ENCODE data around the gene MBOAT1. TPM values are rescaled to one million over a fixed set of nuclear protein-coding genes. Genes with fewer than 3 reads are reported as not detected.

MBOAT1 gene
- total and polyA plus RNA-seq, 2 of the 13 experiments (the other 11 are each of a cell fraction or from before 2014, with no cell fraction given) = not detected

DNA sequence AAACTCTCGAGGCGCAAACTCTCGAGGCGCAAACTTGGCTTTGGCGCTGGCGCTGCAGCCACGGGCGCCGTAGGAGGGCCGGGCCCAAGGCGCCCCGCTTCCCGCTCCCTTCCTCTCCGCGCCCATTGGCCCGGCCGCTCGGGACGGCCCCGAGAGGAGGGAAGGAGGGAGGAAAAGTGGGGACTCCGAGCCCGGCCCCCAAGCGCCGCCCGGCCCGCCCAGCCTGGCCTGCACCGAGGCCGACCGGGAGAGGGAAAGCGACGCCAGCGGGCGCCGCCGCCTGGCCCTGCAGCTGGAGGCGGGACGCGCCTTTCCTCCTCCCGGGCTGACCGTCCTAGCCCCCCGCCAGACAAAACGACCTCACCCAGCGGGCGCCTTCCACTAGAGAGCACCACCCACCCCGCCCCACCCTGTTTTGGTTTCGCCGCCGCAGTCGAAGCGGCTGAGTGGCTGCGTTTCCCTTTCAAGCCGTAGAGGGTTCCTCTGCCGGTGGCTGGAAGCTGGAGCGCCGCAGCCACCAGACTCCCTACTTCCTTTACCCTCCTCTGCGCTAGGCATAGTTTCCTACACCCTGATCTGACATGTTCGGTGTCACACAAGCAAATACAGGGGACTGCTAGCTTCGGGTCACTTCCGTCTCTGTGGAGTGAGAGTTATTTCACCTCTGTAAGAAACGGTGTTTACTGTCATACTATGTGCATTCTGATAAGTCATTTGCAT is at the start of gene MBOAT1 (continued):
- TF ChIP-seq HIC2 (CRISPR knock-in tag; IDR thresholded peaks at IDR 0.05; ENCODE audit: low read depth) (no peak), ELF4 (CRISPR knock-in tag; IDR thresholded peaks at IDR 0.05; ENCODE audit: borderline replicate concordance) (no peak), PAWR (CRISPR knock-in tag; IDR thresholded peaks at IDR 0.05; ENCODE audit: borderline replicate concordance) (no peak), NFKB2 (CRISPR knock-in tag; IDR thresholded peaks at IDR 0.05; ENCODE audit: borderline replicate concordance) (peak; percentile 63; the same call in 1 of the 2 replicates), ZSCAN21 (CRISPR knock-in tag; IDR thresholded peaks at IDR 0.05; ENCODE audit: borderline replicate concordance) (peak; percentile 65; the same call in 1 of the 2 replicates), ZNF788 (CRISPR knock-in tag; IDR thresholded peaks at IDR 0.05; ENCODE audit: borderline replicate concordance) (0 out of 2 replicates have a peak, but pooled peaks have one; percentile 21), TMF1 (CRISPR knock-in tag; IDR thresholded peaks at IDR 0.05; ENCODE audit: low read depth) (peak; percentile 25; the same call in 1 of the 2 replicates), ZNF432 (CRISPR knock-in tag; IDR thresholded peaks at IDR 0.05; ENCODE audit: borderline replicate concordance) (no peak), ZBTB8A (CRISPR knock-in tag; IDR thresholded peaks at IDR 0.05; ENCODE audit: borderline replicate concordance, low read depth) (no peak), ZNF777 (CRISPR knock-in tag; IDR thresholded peaks at IDR 0.05) (peak; percentile 64), ZNF512 (CRISPR knock-in tag; IDR thresholded peaks at IDR 0.05) (no peak), ZNF644 (CRISPR knock-in tag; IDR thresholded peaks at IDR 0.05; ENCODE audit: low read depth) (no peak), MTA3 (CRISPR knock-in tag; IDR thresholded peaks at IDR 0.05) (no peak), ZNF749 (CRISPR knock-in tag; IDR thresholded peaks at IDR 0.05; ENCODE audit: borderline replicate concordance) (no peak), FOXM1 (CRISPR knock-in tag; IDR thresholded peaks at IDR 0.05) (0 out of 2 replicates have a peak, but pooled peaks have one; percentile 60), ZNF570 (CRISPR knock-in tag; IDR thresholded peaks at IDR 0.05; ENCODE audit: borderline replicate concordance) (no peak), SPEN (CRISPR knock-in tag; IDR thresholded peaks at IDR 0.05; ENCODE audit: low read depth) (0 out of 2 replicates have a peak, but pooled peaks have one; percentile 29), ZNF883 (CRISPR knock-in tag; IDR thresholded peaks at IDR 0.05; ENCODE audit: not compliant biosample characterization) (peak; percentile 86), SNAI1 (CRISPR knock-in tag; IDR thresholded peaks at IDR 0.05; ENCODE audit: borderline replicate concordance) (no peak)
- TF ChIP-seq, protein P1, sequence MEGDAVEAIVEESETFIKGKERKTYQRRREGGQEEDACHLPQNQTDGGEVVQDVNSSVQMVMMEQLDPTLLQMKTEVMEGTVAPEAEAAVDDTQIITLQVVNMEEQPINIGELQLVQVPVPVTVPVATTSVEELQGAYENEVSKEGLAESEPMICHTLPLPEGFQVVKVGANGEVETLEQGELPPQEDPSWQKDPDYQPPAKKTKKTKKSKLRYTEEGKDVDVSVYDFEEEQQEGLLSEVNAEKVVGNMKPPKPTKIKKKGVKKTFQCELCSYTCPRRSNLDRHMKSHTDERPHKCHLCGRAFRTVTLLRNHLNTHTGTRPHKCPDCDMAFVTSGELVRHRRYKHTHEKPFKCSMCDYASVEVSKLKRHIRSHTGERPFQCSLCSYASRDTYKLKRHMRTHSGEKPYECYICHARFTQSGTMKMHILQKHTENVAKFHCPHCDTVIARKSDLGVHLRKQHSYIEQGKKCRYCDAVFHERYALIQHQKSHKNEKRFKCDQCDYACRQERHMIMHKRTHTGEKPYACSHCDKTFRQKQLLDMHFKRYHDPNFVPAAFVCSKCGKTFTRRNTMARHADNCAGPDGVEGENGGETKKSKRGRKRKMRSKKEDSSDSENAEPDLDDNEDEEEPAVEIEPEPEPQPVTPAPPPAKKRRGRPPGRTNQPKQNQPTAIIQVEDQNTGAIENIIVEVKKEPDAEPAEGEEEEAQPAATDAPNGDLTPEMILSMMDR (CRISPR knock-in tag; IDR thresholded peaks at IDR 0.05) = peak; percentile 29; the same call in 1 of the 2 replicates
- TF ChIP-seq, protein P2, sequence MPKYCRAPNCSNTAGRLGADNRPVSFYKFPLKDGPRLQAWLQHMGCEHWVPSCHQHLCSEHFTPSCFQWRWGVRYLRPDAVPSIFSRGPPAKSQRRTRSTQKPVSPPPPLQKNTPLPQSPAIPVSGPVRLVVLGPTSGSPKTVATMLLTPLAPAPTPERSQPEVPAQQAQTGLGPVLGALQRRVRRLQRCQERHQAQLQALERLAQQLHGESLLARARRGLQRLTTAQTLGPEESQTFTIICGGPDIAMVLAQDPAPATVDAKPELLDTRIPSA (CRISPR knock-in tag; IDR thresholded peaks at IDR 0.05; ENCODE audit: borderline replicate concordance) = no peak
- TF ChIP-seq, protein P3, sequence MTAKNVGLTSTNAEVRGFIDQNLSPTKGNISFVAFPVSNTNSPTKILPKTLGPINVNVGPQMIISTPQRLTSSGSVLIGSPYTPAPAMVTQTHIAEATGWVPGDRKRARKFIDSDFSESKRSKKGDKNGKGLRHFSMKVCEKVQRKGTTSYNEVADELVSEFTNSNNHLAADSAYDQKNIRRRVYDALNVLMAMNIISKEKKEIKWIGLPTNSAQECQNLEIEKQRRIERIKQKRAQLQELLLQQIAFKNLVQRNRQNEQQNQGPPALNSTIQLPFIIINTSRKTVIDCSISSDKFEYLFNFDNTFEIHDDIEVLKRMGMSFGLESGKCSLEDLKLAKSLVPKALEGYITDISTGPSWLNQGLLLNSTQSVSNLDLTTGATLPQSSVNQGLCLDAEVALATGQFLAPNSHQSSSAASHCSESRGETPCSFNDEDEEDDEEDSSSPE (CRISPR knock-in tag; IDR thresholded peaks at IDR 0.05) = peak; percentile 45; the same call in 1 of the 2 replicates

Data from HepG2 (cell line).